Kidney capillary endothelial cell (primary cell): ENCODE data around the gene CTSH.
"Not testable (repeated sequence)": the region's sequence is repeated elsewhere in the genome, so short reads cannot be mapped to it uniquely, and the experiment has no call there.

Source experiments
- DNase-seq: peaks from one replicate; pipeline ENCODE4 v3.0.0-alpha.2; 2018; ENCODE audit warnings: low spot score

Gene CTSH

GRCh38 chr15:78880813-78881212 is 64.0 kb downstream of the CTSH start:
- DNase-seq: no peak

- no peak for DNase-seq
These were observed 64.7 kb downstream of the CTSH start for GRCh38 chr15:78880242-78880533.

- DNase-seq: no peak
These were observed 65.2 kb downstream of the CTSH start for GRCh38 chr15:78879517-78880241.

GRCh38 chr15:78878356-78878755 is 66.5 kb downstream of the CTSH start:
- DNase-seq: no peak

- not testable (repeated sequence) for DNase-seq
These were observed 67.9 kb downstream of the CTSH start for GRCh38 chr15:78876954-78877353.

GRCh38 chr15:78875107-78875914 is 69.5 kb downstream of the CTSH start:
- DNase-seq: peak; percentile 18

GRCh38 chr15:78873793-78874765 is 70.8 kb downstream of the CTSH start:
- peak; percentile 40 for DNase-seq

GRCh38 chr15:78872972-78873792 is 71.7 kb downstream of the CTSH start:
- DNase-seq: peak; percentile 83

GRCh38 chr15:78872155-78872971 is 72.5 kb downstream of the CTSH start, which contains the start of gene MORF4L1:
MORF4L1 (plus strand) TSS chr15:78872890; CDS start chr15:78873018, 128 bp downstream.
- DNase-seq: peak; percentile 93

GRCh38 chr15:78871483-78872127 is 73.2 kb downstream of the CTSH start:
- not testable (repeated sequence) for DNase-seq
